ENCODE measurements around the gene SLC9A8.

Gene SLC9A8

DNA sequence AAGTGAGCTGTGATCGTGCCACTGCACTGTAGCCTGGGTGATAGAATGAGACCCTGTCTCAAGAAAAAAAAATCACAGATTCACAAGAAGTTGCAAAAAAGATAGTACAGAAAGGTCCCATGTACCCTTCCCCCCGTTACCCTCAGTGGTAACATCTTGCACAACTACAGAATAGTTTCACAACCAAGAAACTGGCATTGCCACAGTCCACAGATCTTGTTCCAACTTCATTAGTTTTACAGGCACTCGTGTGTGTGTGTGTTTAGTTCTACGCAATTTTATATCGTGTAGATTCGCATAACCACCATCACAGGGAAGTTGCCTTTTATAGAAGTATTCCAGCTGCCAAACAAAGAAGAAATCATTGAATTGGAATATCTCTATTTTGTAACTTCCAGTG is 83.6 kb downstream of the SLC9A8 start:
- DNase-seq = no peak

DNA sequence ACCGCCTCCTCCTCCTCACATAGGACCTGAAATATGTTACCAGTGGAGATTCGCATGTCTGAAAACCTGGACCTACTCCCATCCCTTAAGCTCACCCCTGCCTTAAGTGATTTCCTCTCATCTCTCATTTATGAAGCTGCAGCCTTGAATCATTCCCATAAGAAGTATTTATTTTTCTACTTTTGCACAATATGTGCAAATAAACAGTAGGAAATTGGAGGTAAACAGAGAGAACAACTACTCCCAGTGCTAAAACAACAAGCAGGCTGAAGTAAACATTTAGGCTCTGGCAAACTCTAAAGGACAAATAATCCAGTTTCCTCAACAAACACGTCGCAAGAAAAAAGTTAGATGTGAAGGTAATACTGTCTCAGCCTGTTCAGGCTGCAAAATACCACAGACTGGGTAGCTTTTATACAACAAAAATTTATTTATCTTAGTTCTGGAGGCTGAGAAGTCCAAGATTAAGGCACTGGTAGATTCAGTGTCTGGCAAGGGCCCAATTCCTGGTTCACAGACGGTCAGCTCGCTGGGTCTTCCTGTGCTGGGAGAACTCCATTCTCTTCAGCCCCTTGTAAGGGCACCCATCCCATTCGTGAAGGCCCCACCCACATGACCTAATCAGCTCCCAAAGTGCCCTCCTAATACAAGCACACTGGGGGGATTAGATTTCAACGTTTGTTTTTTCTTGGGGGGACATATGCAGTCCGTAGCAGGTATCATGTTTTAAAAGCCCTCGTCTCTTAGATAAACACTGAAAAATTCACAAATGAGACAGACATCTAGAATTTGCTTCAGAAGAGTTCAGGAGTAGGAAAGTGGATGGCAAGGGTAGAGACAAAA is 87.1 kb downstream of the SLC9A8 start:
- DNase-seq = no peak

DNA sequence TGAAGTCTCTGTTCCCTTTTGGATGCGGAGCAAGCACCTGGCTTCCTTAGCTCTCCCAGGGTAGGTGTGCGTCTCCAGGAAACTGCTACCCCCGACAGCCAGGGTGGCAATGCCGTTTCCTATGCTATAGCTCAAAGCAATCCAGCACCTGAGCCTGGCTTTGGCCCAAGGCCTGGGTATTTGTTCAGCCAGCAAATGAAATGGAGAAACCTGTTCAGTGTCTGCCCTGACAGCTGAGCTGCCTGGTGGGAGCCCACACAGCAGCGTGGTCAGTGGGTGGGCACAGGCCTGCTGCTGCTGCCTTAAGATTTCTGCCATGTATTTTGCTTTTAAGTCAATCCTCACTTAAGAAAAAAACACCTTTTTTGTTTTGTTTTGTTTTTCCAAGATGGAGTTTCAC is 89.0 kb downstream of the SLC9A8 start:
- no peak for DNase-seq

DNA sequence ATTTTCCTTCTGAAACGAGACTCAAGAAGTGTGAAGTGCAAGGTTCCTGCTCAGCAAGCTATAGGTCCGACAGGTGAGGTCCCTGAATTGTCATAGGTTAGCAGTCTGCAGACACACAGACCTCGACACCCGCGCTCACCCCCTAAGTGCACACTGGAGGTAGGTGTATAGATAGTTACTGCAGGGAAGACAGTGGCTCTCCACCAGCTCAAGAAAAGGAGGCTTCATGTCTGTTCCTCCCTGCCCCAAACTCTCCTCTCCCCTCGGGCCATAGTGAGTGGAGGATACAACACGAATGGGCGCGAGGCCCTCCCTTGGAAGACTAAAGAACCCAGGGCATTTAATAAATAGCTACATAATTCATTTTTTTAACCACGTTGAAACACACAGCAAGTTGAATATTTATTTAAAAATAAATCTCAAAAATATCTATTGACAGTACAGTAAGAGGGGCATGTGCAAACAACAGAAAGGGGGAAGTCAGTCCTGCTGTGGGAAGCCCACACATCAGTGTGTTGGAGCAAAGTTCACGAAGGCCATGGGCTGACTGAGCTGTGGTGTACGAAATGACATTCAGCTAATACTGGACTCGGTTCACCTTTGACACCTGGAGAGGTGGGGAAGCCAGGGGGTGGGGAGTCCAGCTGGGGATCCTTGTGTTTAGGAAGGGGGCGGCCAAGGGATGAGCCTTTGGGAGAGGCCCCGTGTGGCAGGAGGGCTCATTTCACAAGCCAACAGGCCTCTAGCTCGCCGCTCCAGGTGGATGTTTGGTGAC is 92.0 kb downstream of the SLC9A8 start:
- DNase-seq = no peak

DNA sequence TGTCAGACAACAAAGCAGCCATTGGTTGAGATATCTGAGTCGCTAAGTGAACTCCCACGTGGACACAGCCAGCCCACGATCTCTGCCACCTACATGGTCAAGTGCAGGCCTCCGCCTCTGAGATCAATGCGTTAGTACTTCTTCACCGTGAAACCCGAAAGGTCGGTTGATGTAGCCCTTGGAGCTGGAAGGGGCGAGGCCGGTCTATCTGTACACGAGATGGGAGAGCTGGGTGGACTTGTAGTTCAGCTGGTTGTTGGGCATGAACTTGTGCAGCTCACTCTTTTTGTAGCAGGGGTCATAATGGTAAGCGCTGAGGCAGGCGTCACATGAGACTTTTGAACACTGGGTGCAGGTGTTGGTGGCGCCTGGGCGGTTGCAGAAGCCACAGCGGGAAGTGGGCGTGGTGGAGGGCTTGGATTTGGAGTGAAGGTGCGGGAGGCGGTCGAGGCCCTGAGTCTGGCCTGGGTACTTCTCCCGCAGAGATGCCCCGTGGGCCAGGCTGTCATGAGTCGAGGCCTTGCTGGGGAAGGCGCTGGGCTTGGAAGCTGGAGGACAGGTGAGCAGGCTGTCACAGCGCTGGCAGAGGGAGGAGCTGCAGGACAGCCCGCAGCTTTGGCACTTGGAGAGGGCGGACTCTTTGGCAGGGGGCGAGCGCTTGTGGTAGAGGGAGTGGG is 92.9 kb downstream of the SLC9A8 start:
- no peak for DNase-seq

DNA sequence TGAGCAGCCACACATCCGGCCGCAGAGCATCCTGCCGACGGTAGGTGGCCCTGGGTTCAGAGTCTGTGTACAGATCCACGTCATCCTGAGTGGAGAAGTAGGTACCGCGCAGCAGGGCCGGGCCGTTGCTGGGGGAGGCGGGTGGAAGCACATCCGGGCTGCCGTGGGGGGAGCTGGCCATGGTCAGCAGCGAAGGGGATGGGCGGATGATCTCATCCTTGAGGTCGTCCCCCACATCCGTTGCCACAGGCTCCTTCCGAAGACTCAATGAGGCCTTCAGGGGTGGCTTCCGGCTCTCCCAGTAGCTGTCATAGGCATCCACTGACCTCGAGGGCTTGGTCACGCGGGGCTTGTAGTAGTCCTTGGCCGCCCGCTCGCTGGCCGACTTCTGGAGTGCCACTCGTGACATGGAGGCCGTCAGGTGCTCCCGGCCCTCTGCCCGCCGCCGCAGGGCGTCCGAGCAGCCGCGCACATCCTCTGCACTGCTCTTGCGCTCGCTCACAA is 93.5 kb downstream of the SLC9A8 start:
- no peak for DNase-seq

DNA sequence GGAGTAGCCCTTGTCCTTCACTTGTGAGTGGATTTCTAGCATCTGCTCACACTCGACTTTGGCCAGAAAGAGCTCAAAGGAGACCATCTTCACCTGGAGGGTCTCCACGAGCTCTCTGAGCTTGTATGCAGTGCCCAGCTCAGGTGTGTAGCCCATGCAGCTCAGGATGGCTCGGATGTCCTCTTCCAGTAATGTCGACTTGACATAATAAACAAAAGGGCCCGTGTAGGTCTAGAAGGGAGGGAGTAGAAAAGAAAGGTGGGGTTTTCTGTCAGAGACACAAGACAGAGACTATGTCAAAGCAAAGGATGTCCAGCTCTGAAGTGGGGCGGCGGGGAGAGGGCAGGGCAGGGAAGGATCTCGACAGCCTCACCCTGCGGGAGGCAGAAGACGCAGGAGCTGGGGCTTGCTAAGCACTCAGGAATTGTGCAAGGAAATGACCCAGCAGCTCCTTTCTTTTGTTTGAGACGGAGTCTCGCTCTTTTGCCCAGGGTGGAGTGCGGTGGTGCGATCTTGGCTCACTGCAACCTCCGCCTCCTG is 94.1 kb downstream of the SLC9A8 start:
- DNase-seq = no peak

DNA sequence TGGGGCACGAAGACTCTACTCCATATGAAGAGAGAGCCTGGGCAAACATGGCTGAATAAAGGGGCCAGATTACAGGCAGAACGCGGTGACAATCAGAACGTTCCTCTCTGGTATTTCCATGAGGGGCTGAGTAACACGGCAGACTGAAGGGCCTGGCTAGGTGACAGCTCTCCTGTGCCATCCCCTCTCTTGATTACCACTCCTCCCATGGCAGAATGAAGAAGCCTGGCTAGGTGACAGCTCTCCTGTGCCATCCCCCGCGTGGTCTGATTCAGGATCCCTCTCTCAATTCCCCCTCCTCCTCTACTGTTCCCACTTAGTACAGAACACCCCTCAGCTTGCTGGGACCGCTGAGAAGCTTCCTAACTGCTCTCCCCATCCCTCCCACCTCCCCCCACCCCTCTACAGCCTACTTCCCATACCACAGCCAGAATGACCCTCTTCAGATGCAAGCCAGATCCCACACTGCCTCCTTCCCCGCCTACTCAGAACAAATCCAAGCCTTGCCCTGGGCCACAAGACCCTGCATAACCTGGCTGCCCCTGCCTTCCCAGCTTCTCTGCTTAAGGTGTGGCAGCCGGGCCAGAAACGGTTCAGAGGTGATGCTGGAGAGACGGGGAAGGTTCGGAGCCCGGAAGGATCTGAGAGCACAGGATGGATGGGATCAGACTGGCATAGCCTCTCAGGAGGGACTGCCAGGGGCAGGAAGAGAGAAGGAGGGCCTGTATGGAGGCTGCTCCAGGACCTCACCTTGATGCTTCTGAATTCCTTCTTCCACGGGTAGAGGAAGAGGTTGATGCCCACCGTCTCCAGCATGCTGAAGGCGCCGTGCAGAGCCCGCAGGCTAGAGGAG is 95.0 kb downstream of the SLC9A8 start:
- no peak for DNase-seq

DNA sequence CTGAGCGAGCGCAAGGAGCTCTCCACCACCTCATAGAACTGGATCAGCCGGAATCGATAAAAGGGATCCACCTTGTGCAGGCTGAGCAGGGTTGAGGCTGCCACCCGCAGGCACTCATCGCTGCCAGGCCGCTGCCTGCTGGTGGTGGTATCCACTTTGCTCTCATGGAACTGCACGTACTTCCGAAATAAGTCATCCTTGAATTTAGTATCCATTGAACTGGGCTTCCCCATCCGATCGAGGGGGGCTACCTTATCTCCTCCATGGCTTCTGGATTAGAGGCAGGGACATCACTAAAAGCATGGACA is 95.6 kb downstream of the SLC9A8 start:
- no peak for DNase-seq

DNA sequence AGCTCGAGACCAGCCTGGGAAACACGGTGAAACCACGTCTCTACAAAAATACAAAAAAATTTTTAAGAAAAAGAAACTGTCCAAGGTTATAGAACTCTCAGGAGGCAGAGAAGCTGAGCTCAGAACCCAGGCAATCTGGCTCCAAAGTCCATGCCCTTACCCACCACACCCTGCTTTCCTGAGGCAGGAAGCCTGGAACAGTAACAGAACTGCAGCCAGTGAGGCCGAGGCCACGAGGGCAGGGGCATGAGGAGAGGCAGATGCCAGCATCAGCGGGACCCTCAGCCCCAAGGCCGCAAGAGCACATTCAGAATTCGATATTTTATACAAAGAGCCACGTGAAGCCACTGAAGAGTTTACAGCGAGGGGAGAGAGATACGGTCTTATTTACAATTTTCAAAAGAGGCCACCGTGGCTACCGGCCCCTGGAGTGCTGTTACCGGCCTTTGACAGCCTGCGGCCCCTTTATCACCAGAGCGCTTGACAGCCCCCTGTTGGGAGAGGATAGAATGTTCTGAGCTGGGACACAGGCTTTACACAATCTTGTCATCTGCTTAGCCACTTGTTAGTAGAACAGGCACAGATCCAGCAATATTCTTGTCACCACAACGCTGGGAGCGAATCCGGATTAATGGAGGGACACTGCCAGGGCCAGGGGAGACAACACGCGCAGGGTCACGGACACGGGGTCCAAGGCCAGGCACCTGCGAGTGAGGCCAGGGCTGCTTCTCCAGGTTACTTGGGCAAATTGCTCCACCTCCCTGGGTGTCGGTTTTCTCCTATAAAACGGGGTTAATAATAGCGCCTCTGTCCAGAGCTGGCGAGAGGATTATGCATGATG is 97.1 kb downstream of the SLC9A8 start:
- DNase-seq = no peak

DNA sequence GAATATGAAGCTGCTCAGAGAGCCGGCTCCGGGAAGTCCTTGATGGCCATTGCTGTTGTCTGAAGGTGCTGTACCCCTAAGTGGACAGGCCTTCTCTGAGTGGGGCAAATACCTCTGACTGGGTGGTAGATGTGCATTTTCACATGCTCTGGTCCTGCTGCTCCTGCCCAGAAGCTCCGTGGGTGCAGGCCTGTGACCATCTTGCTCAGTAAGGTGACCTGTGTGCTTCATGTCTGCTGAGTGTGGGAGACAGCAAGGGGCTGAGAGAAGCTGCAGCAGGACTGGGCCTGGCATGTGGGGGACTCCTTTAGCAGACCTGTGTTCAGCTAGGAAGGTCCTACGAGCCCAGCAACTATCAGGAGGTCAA is 97.7 kb downstream of the SLC9A8 start:
- DNase-seq = no peak

DNA sequence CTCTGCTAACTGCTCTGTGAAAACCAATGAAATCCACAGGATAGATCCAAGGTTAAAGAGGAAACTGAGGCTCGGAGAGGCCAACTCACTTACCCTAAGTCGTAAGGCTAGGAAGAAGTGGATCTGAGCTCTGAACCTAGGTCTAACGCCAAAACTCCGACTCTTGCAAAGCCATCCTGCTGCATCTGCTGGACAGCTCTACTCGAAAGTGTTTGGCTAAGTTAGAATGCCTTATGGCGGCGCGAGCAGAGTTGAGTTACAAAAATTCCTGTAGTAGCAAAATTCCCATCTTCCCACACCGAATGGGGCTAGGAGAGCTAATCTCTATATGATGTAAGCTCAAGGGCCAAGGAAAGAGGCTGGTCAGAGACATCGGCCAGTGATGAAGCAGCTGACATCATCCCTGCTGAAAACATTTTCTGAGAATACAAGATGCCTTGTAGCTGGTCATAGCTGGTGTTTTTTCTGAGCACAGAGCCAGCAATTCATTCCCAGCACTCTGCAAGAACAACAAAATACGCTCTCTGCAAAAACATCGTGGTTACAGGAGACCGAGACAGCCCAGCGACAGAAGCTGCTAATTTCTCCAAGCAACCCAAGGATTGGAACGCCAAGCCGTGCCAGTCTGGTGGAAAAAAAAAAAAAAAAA is 100.9 kb downstream of the SLC9A8 start:
- no peak for DNase-seq

DNA sequence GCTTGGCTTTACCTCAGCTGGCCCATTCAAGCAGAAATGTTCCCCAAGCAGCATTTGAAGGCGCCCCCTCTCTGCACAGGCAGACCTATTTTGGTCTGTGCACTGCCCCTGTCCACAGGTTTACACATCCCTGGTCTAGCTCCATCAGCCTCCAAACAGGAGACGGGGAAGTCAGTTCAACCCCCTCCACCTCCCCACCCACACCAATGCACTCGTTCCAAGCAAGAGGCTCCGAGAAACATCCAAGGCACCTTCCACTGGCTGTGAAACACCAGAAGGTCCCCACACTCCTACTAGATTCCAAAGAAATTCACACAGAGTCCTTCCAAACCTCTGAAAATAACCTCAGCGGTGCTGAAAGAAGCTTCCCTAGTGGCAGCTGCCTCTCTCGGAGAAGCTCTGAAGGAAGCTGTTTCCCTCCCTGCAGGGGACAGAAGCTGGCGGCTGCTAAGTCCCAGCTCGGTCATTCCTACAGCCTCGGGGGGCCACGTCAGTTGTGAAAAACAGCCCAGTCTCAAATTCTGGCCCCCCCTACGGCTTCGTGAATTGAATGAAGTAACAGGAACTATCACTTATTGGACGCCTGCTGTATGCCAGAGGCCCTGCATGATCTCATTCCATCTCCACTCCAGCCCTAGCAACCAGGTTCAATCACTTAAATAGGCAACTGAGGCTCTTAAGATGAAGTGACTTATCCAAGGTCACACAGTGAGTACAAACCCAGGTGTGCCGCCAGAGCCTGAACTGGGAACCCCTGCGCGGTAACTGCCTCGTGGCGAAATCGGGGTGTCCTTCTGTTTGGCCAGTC is 101.9 kb downstream of the SLC9A8 start:
- DNase-seq = no peak

DNA sequence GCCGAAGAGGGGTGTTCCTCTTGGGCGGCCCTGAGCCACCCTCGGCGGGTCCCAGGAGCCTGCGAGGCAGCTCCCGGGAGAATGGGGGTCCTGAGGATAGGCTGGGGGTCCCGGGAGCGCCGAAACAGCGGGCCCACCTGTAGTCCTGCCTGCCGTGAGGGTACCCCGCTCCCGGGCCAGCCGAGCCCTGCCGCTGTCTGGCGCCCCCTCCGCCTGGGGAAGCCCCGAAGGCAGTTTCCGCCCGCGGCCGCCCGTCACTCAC is 102.4 kb downstream of the SLC9A8 start:
- DNase-seq = no peak

DNA sequence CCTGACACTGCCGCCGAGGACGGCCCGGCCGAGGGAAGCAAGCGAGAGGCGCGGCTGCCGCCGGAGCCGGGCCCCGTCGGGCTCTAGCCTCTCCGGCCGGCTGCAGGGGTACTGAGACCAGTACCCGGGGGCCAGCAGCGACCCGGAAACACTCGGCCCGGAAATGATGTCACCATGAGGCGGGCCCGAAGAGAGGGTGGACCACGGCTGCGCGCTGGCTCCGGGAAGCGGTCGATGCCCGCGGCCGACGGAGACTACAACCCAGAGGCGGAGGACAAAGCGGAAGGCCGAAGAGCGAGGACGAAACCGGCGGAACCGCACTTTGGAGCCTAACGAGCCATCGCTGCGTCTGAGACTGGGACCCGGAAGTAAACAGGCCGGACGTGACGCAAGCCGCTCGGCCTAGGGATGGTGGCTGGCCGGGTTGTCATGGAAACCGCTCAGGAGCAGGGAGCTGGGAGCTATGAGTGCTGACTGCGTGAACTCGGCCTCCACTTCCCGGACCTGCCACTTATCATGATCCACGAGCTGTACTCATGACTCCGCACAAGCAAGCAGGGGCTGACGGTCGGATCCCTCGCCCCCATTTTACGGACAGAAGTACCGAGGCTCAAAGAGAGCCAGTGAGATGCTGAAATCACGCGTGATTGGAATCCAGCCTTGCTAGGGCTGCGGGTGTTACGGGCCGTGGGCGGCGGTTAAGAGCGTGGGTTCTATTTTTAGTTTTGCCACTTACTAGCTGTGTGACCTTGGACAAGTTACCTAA is 102.9 kb downstream of the SLC9A8 start, which contains the start of gene SPATA2:
SPATA2 (minus strand) TSS at position 150 of the 766 bp plus-strand sequence. CDS start 7,039 bp downstream, outside the sequence.
- DNase-seq = peak; percentile 97

DNA sequence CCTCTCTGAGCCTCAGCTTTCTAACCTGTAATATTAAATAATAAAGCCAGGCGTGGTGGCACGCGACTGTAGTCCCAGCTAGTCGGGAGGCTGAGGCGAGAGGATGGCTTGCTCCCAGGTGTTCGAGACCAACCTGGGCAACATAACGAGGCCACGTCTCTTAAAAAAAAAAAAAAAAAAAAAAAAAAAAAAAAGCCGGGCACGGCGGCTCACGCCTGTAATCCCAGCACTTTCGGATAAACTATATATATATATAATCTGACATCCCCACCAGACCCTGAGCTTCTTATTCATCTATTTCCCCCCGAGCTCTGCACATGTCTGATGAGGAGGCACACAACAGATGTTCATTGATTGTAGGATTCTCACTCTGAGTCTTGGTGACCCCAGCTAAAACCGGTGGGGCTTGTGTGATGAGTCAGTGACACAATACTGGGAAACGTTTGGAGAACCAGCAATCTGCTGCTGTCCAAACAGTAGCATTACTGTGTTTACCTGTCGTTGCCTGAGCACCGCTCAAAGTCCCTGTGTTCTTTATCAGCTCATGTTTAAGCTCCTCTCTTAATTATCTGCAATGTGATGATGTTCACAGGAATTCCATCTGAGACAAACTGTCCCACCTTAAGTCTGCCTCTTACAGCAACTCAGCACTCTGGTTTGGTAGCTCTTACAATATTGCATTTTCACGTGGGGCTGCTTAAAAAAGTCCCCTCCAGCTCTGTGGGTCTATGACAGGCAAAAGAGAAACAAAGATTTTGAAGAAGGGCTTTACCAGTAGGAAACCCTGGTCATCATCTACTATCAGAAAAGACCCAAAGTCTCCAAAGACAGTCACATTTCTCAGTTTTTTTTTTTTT is 103.7 kb downstream of the SLC9A8 start:
- no peak for DNase-seq

DNA sequence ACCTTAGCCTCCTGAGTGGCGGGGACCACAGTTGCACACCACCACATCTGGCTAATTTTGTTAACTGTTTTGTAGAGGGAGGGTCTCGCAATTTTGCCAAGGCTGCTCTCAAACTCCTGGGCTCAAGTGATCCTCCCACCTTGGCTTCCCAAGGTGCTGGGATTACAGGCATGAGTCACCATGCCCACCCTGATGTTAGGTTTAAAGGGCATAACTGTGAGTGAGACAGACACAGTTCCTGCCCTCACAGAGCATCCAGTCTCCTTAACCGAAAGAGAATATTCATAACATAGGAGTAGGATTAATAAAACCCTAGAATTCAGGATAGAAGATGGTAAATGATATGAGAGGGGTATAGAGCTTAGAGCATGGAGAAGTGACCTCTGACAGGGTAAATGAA is 105.8 kb downstream of the SLC9A8 start:
- DNase-seq = no peak

DNA sequence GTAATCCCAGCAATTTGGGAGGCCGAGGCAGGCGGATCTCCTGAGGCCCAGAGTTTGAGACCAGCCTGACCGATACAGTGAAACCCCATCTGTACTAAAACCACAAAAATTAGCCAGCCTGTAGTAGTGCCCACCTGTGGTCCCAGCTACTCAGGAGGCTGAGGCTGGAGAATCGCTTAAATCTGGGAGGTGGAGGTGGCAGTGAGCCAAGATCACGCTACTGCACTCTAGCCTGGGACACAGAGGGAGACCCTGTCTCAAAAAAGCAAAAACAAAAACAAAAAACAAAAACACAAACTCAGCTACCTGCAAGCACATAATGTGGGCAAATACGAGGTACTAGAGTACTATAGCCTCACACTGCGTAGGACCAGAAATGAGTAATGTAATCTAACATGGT is 106.4 kb downstream of the SLC9A8 start:
- no peak for DNase-seq
